K562 (cell line): ENCODE measurements around the gene RCL1. TPM values are rescaled to one million over a fixed set of nuclear protein-coding genes. Genes with fewer than 3 reads are reported as not detected.

Source experiments
- ARNT ChIP-seq, 2 experiments: fragments of 450-650 bp; IDR thresholded peaks; 2 replicates each; pipeline ENCODE4 v1.6.1; 2016; ENCODE audit warnings: mild to moderate bottlenecking in 1 of 2
- CBX2 ChIP-seq: fragments of 200-600 bp; sonication (generic); IDR thresholded peaks from one replicate; pipeline ENCODE4 v1.6.1; 2012; ENCODE audit warnings: mild to moderate bottlenecking, low read length, inconsistent platforms; ENCODE audit not compliant: insufficient read depth, poor library complexity, severe bottlenecking
- CREM ChIP-seq: IDR thresholded peaks from 2 replicates; pipeline ENCODE4 v1.6.1; 2014; ENCODE audit warnings: antibody characterized with exemption, low read depth
- DDX20 ChIP-seq: fragments of 450-650 bp; IDR thresholded peaks from 2 replicates; pipeline ENCODE4 v1.6.1; 2016; ENCODE audit warnings: missing genetic modification characterization, low read depth, mild to moderate bottlenecking, missing compliant biosample characterization, moderate library complexity
- ELF1 ChIP-seq: fragments of 200-800 bp; sonication (Bioruptor generic); IDR thresholded peaks from 2 replicates; pipeline ENCODE4 v1.6.1; 2016; ENCODE audit warnings: missing genetic modification characterization, missing compliant biosample characterization
- GATA2 ChIP-seq: sonication (generic); formaldehyde crosslinking; IDR thresholded peaks from 2 replicates; pipeline ENCODE4 v1.4.0; 2020; ENCODE audit warnings: mild to moderate bottlenecking, missing genetic modification reagents
- HDAC2 ChIP-seq: fragments of 450-650 bp; IDR thresholded peaks from 2 replicates; pipeline ENCODE4 v1.6.1; 2016; ENCODE audit warnings: mild to moderate bottlenecking
- HMBOX1 ChIP-seq: sonication (generic); IDR thresholded peaks from 2 replicates; pipeline ENCODE4 v1.6.1; 2016
- KDM1A ChIP-seq, 2 experiments: fragments of 450-650 bp; IDR thresholded peaks; 2 replicates each; pipeline ENCODE4 v1.6.1; 2016; ENCODE audit warnings: mild to moderate bottlenecking in 2 of 2
- LCOR ChIP-seq: sonication (generic); formaldehyde crosslinking; IDR thresholded peaks from 2 replicates; pipeline ENCODE4 v1.8.0; 2022; ENCODE audit warnings: mild to moderate bottlenecking, missing genetic modification reagents
- MAFF ChIP-seq: IDR thresholded peaks from 2 replicates; pipeline ENCODE4 v1.6.1; 2012; ENCODE audit warnings: low read length, improper control_type of control experiment
- MAFK ChIP-seq: IDR thresholded peaks from 2 replicates; pipeline ENCODE4 v1.6.1; 2011; ENCODE audit warnings: low read length, improper control_type of control experiment
- NCOR1 ChIP-seq: fragments of 450-650 bp; IDR thresholded peaks from 2 replicates; pipeline ENCODE4 v1.6.1; 2016; ENCODE audit warnings: mild to moderate bottlenecking, moderate library complexity
- NRF1 ChIP-seq, 2 experiments: fragments of 450-650 bp; IDR thresholded peaks in 1 of 2; conservative IDR thresholded peaks in 1 of 2; 2 replicates each; pipeline ENCODE4 v1.6.1; 2014; ENCODE audit warnings: mild to moderate bottlenecking in 2 of 2
- POLR2AphosphoS5 ChIP-seq: IDR thresholded peaks from 2 replicates; pipeline ENCODE4 v1.6.1; 2011; ENCODE audit warnings: mild to moderate bottlenecking, low read depth, low read length, moderate library complexity; ENCODE audit not compliant: control insufficient read depth, insufficient read depth
- RCOR1 ChIP-seq, 2 experiments: IDR thresholded peaks; 2 replicates each; pipeline ENCODE4 v1.6.1; 2012; ENCODE audit warnings: low read depth in 2 of 2, low read length in 2 of 2, borderline replicate concordance in 1 of 2, improper control_type of control experiment in 1 of 2
- RNF2 ChIP-seq: sonication (generic); IDR thresholded peaks from 2 replicates; pipeline ENCODE4 v1.6.1; 2016
- SMAD3 ChIP-seq: fragments of 450-650 bp; formaldehyde crosslinking; conservative IDR thresholded peaks from 2 replicates; pipeline ENCODE4 v1.4.0; 2020; ENCODE audit warnings: mild to moderate bottlenecking
- SOX6 ChIP-seq: fragments of 450-650 bp; IDR thresholded peaks from 2 replicates; pipeline ENCODE4 v1.6.1; 2014; ENCODE audit warnings: mild to moderate bottlenecking
- STAT6 ChIP-seq: sonication (generic); formaldehyde crosslinking; IDR thresholded peaks from 2 replicates; pipeline ENCODE4 v1.8.1; 2023; ENCODE audit warnings: mild to moderate bottlenecking, missing genetic modification reagents
- TARDBP ChIP-seq: fragments of 450-650 bp; IDR thresholded peaks from 2 replicates; pipeline ENCODE4 v1.6.1; 2016
- TBP ChIP-seq: optimal IDR thresholded peaks from 2 replicates; pipeline ENCODE3; 2011; ENCODE audit warnings: low read depth, low read length, improper control_type of control experiment
- ZNF175 ChIP-seq: fragments of 200-800 bp; sonication (Bioruptor generic); IDR thresholded peaks from 2 replicates; pipeline ENCODE4 v1.6.1; 2016; ENCODE audit warnings: low read depth, mild to moderate bottlenecking, missing genetic modification characterization, missing compliant biosample characterization
- ZNF253 ChIP-seq: fragments of 250-450 bp; sonication (Bioruptor Pico); conservative IDR thresholded peaks from 2 replicates; pipeline ENCODE4 v1.6.1; 2021; ENCODE audit warnings: mild to moderate bottlenecking
- polyA plus RNA-seq, 8 experiments: library from polyadenylated mRNA; depleted of rRNA in 4 of 8; stranded (reverse) in 5 of 8; unstranded in 3 of 8; fragments of >200 nt; fragmentation: Nextera tagmentation in 2 of 8; fragmentation: Illumina TruSeq in 1 of 8; extraction: Ambion mirVana in 2 of 8; extraction: Trizol in 1 of 8; gene quantifications; 2 replicates each; pipeline versions ENCODE4 v1.2.1 to v1.2.3, GENCODE V29; 2011 to 2014; ENCODE audit warnings: inconsistent platforms in 1 of 8, missing spikeins in 1 of 8
- total RNA-seq, 7 experiments: library from RNA; depleted of rRNA in 6 of 7; stranded (reverse); fragments of >200 nt in 6 of 7; fragmentation: Illumina TruSeq in 2 of 7; extraction: Trizol in 2 of 7; gene quantifications; 2 replicates each; pipeline versions ENCODE4 v1.2.1 to v1.2.3, GENCODE V29; 2011 to 2021; ENCODE audit warnings: low replicate concordance in 1 of 7
- TF ChIP-seq, protein P1 (sequence below): fragments of 250-450 bp; sonication (Bioruptor Pico); IDR thresholded peaks from 2 replicates; pipeline ENCODE4 v1.5.0; 2021

Gene RCL1
- total and polyA plus RNA-seq, 9 of the 15 experiments (the other 6 are each of a cell fraction or from before 2014, with no cell fraction given) = 24.0 to 67.7 (median 38.6) TPM

DNA sequence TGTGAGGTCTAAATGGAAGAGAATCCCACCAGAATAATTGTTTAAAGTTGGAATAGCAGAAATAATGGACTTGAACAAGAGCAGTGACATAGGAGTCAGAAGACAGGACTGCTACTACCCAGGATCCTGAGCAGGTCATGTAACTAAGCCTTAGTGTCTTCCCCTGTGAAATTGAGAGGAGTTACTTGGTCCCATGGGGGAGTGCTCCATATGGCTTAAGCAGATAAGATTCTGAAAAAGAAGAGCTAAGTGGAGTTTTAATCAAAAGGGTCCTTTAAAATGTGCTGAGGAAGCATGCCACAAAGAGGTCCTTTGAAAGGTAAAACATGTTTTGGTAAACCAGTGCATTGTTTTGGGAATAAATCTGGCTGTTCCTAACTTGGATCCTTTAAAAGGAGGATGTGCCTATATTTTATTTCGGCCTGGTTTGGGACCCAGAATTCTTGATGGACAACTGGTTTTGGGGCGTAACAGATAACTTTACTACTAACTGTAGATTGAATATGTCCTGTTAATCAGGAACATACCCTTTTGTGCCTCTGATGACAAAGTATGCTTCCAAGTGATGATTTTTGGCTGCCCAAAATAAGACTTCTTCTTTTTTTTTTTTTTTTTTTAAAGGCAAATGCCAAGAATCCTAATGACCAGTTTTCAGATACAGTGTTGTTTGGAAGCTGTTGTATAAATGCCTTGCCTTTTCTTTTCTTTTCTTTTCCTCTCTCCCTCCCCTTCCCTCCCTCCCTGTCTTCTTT is 5.7 kb downstream of the RCL1 start (continued):
- TF ChIP-seq ARNT (IDR thresholded peaks at IDR 0.05) (0 out of 4 replicates have a peak, but pooled peaks of 1 of the 2 experiments have one; percentile 26), LCOR (CRISPR knock-in tag) (peak; percentile 64; the same call in 1 of the 2 replicates), NRF1 (conservative IDR thresholded peaks at IDR 0.05 in 1 of 2, IDR thresholded peaks at IDR 0.05 in 1 of 2) (peak; percentile 44 to 49), TBP (peak; percentile 7), MAFF (peak; percentile 73), RCOR1 (IDR thresholded peaks at IDR 0.05; ENCODE audit: borderline replicate concordance in 1 of 2, low read depth in 2 of 2, low read length in 2 of 2) (peak in 1 of 2 experiments; percentile 86; a peak in 3 of 4 replicates), SMAD3 (CRISPR knock-in tag) (no peak), CREM (peak; percentile 46), HMBOX1 (peak; percentile 86), KDM1A (IDR thresholded peaks at IDR 0.05) (peak; percentile 91 to 93), POLR2AphosphoS5 (peak; percentile 77), RNF2 (0 out of 2 replicates have a peak, but pooled peaks have one; percentile 47), HDAC2 (peak; percentile 82), DDX20 (tag) (no peak), SOX6 (peak; percentile 84), STAT6 (CRISPR knock-in tag) (no peak), CBX2 (no peak), MAFK (peak; percentile 83), GATA2 (CRISPR knock-in tag) (peak; percentile 68), ZNF253 (CRISPR knock-in tag) (no peak), ELF1 (tag) (no peak), TARDBP (peak; percentile 22; the same call in 1 of the 2 replicates), ZNF175 (CRISPR knock-in tag) (no peak), NCOR1 (peak; percentile 88)
- TF ChIP-seq, protein P1, sequence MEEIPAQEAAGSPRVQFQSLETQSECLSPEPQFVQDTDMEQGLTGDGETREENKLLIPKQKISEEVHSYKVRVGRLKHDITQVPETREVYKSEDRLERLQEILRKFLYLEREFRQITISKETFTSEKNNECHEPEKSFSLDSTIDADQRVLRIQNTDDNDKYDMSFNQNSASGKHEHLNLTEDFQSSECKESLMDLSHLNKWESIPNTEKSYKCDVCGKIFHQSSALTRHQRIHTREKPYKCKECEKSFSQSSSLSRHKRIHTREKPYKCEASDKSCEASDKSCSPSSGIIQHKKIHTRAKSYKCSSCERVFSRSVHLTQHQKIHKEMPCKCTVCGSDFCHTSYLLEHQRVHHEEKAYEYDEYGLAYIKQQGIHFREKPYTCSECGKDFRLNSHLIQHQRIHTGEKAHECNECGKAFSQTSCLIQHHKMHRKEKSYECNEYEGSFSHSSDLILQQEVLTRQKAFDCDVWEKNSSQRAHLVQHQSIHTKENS = no peak
